ENCODE results near the gene PMS1.

Gene PMS1

DNA sequence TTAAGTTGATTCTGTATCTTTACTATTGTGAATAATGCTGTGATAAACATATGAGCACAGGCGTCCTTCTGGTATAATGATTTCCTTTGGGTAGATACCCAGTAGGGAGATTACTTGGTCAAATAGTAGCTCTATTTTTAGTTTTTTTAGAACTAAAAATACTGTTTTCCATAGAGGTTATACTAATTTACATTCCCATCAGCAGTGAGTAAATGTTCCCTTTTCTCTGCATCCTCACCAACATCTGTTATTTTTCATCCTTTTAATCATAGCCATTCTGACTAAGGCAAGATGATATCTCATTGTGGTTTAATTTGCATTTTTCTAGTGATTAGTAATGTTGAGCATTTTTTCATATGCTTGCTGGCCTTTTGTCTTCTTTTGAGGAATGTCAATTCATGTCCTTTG is 35.1 kb downstream of the PMS1 start:
- no peak for TF ChIP-seq POLR2A (IDR thresholded peaks at IDR 0.05; ENCODE audit: extremely low read depth, insufficient read length)
- TF ChIP-seq, protein P1, sequence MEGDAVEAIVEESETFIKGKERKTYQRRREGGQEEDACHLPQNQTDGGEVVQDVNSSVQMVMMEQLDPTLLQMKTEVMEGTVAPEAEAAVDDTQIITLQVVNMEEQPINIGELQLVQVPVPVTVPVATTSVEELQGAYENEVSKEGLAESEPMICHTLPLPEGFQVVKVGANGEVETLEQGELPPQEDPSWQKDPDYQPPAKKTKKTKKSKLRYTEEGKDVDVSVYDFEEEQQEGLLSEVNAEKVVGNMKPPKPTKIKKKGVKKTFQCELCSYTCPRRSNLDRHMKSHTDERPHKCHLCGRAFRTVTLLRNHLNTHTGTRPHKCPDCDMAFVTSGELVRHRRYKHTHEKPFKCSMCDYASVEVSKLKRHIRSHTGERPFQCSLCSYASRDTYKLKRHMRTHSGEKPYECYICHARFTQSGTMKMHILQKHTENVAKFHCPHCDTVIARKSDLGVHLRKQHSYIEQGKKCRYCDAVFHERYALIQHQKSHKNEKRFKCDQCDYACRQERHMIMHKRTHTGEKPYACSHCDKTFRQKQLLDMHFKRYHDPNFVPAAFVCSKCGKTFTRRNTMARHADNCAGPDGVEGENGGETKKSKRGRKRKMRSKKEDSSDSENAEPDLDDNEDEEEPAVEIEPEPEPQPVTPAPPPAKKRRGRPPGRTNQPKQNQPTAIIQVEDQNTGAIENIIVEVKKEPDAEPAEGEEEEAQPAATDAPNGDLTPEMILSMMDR (IDR thresholded peaks at IDR 0.05; ENCODE audit: low read depth, low read length) = no peak
- no peak for TF ChIP-seq MYC (IDR thresholded peaks at IDR 0.05; ENCODE audit: low read depth, low read length)
- TF ChIP-seq, protein P2, sequence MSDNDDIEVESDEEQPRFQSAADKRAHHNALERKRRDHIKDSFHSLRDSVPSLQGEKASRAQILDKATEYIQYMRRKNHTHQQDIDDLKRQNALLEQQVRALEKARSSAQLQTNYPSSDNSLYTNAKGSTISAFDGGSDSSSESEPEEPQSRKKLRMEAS (IDR thresholded peaks at IDR 0.05; ENCODE audit: low read depth, low read length) = no peak
- no peak overlapping the region for H3K4me3 ChIP-seq (ENCODE audit: low read depth, low read length)
- no peak for DNase-seq (ENCODE audit: low read depth)

DNA sequence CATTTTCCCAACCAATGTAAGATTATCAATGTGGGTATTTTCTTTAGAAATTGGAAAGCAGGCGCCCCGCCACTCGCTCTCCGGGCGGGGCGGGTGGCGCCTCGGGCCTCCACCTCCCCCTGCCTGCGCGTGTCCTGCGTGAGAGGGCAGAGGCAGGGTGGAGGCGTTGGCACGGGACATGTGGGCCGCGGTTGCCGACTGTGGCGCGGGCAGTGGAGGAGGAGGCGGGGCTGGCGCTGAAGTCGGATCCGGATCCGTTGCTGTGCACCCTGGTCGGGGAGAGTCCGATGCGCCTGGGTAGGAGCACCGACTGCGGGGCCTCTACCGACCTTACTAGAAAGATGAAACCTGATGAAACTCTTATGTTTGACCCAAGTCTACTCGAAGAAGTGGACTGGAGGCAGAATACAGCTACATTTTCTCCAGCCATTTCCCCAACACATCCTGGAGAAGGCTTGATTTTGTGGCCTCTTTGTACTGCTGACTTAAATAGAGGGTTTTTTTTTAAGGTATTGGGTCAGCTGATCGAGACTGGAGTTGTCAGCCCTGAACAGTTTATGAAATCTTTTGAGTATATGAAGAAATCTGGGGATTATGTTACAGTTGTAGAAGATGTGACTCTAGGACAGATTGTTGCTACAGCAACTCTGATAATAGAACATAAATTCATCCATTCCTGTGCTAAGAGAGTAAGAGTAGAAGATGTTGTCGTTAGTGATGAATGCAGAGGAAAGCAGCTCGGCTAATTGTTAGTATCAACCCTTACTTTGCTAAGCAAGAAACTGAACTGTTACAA is 37.9 kb downstream of the PMS1 start:
- H3K4me3 ChIP-seq (ENCODE audit: low read depth, low read length) = no peak overlapping the region
- DNase-seq (ENCODE audit: low read depth) = no peak
- TF ChIP-seq, protein P1 (IDR thresholded peaks at IDR 0.05; ENCODE audit: low read depth, low read length) = no peak
- TF ChIP-seq, protein P2 (IDR thresholded peaks at IDR 0.05; ENCODE audit: low read depth, low read length) = no peak
- no peak for TF ChIP-seq MYC (IDR thresholded peaks at IDR 0.05; ENCODE audit: low read depth, low read length)
- no peak for TF ChIP-seq POLR2A (IDR thresholded peaks at IDR 0.05; ENCODE audit: extremely low read depth, insufficient read length)

DNA sequence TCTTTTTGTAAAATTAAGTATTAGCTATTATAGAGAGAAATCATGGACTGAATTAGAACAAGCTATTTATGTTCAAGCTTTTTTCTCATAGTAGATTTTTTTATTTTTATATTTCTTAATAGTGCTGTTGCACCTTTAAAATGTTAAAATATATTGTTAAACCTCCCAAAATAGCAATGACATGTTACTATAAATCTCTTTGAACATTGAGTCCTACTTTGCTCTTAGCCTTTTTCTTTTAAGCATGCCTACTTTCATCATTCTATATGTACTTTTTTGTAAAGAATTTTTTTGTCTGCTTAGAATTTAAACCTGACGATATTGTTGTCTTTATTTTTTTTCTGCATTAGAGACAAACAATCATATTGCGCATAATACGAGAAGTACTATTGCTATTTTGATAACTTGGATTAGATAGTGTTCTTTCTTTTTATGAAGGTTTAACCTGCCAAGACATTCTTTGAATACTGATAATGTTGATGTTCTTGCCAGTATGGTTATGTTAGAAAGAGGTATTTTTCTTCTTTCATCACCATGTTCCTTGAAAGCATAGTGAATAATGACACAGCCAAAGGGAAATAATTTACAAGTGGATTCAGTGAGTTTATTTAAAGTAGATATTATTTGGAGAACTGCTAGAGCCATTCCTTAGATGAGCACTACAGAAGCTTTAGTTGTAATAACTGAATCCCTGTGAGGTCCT is 40.6 kb downstream of the PMS1 start:
- TF ChIP-seq MYC (IDR thresholded peaks at IDR 0.05; ENCODE audit: low read depth, low read length) (no peak), POLR2A (IDR thresholded peaks at IDR 0.05; ENCODE audit: extremely low read depth, insufficient read length) (no peak)
- TF ChIP-seq, protein P1 (IDR thresholded peaks at IDR 0.05; ENCODE audit: low read depth, low read length) = no peak
- TF ChIP-seq, protein P2 (IDR thresholded peaks at IDR 0.05; ENCODE audit: low read depth, low read length) = no peak
- no peak overlapping the region for H3K4me3 ChIP-seq (ENCODE audit: low read depth, low read length)
- DNase-seq (ENCODE audit: low read depth) = no peak

DNA sequence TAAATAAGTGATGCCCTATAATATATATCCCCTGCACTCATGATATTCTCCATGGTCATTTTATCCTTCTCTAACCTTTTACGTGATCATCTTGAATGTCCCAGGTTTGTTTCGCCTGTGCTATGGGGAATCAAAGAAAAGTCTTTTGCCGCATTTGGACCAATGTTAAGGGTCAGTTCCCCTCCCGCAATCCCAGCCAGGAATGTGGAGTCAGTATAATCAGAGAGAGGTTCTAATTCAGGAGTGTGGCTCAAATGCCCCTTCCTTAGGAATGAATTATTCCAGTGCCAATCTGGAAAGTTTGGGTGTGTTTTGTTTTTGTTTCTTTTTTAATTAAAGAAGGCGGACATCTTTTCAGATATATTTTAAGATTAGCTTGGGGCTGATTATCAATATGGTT is 41.8 kb downstream of the PMS1 start:
- TF ChIP-seq, protein P2 (IDR thresholded peaks at IDR 0.05; ENCODE audit: low read depth, low read length) = no peak
- TF ChIP-seq MYC (IDR thresholded peaks at IDR 0.05; ENCODE audit: low read depth, low read length) (no peak), POLR2A (IDR thresholded peaks at IDR 0.05; ENCODE audit: extremely low read depth, insufficient read length) (no peak)
- TF ChIP-seq, protein P1 (IDR thresholded peaks at IDR 0.05; ENCODE audit: low read depth, low read length) = no peak
- no peak overlapping the region for H3K4me3 ChIP-seq (ENCODE audit: low read depth, low read length)
- DNase-seq (ENCODE audit: low read depth) = no peak

DNA sequence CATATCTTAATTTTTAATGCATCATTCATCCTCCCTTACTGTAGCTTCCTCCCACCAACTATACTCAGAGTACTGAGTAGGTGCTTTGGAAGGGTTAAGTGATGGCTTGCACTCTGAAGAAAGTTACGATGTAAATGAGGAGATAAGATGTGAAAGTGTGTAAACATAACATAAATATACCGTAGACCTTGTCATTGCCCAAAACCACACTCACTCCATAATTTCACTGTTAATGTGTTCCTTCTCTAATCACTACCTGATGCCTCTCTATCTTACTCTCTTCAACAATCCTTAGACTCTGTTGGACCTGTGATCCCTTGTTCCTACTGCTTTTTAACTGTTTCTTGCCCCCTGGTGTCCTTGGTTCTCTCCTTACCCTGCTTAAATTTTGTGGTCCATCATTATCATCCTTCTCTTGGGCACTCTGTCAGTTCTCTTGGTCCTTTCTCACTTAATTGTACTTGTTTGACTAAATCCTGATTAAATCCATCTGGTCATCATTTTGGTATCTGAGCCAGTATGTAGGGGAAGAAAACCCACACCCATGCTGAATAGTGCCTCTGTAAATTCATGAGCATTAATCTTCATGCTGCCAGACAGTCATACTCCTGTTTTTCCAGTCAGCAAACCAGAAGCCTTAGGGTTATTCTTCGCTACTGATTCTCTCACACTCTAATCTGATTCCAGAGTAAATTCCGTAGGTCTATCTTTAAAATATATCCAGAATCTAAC is 45.0 kb downstream of the PMS1 start:
- DNase-seq (ENCODE audit: low read depth) = no peak
- no peak overlapping the region for H3K4me3 ChIP-seq (ENCODE audit: low read depth, low read length)
- TF ChIP-seq, protein P1 (IDR thresholded peaks at IDR 0.05; ENCODE audit: low read depth, low read length) = no peak
- TF ChIP-seq, protein P2 (IDR thresholded peaks at IDR 0.05; ENCODE audit: low read depth, low read length) = no peak
- TF ChIP-seq POLR2A (IDR thresholded peaks at IDR 0.05; ENCODE audit: extremely low read depth, insufficient read length) (no peak), MYC (IDR thresholded peaks at IDR 0.05; ENCODE audit: low read depth, low read length) (no peak)

Measured in NB4 (cell line).